Measurements from ENCODE around the gene OST4.

OST4 gene

GRCh38 chr2:27092696-27093429, 21.4 kb upstream of the OST4 start:
- DNase-seq = no peak

GRCh38 chr2:27091746-27092695, 20.6 kb upstream of the OST4 start:
- DNase-seq = no peak

- no peak for DNase-seq
Observed at GRCh38 chr2:27089111-27089954, 17.9 kb upstream of the OST4 start.

DNA sequence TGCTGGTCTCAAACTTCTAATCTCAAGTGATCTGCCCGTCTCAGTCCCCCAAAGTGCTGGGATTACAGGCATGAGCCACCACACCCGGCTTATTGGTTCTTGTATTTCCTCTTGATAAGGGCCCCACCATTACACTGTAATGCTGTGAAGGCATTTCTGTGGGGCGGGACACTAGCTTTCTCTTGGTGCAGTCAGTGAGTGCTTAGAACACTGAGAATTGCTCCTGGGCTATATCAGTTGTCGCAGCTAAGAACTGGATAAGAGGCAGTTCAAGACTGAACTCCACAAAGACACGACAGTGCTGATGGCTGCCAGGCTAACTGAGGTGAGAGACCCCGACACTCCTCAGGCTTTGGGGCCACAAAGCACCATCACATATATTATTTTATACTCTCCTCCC, 17.2 kb upstream of the OST4 start:
- no peak for DNase-seq

DNA sequence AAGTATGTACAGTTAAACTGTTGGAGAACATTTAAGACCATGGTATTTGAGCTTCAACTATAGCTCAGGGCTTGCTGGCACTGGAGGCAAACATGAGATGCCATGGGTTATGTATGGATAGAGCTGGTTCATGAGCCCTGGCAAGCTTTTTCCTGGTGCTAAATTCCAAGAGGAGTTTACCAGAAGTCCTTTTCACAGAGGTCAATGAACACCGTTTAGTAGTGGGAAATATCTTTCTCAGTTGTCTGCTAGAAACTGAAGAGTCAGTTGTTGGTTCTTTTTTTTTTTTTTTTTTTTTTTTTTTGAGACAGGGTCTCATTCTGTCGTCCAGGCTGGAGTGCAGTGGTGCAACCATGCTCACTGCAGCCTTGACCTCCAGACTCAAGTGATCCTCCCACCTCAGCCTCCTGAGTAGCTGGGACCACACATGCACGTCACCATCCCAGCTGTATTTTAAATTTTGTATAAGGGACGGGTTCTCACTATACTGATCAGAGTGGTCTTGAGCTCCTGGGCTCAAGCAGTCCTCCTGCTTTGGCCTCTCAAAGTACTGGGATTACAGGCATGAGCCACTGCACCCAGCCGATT, 16.5 kb upstream of the OST4 start:
- no peak for DNase-seq

DNA sequence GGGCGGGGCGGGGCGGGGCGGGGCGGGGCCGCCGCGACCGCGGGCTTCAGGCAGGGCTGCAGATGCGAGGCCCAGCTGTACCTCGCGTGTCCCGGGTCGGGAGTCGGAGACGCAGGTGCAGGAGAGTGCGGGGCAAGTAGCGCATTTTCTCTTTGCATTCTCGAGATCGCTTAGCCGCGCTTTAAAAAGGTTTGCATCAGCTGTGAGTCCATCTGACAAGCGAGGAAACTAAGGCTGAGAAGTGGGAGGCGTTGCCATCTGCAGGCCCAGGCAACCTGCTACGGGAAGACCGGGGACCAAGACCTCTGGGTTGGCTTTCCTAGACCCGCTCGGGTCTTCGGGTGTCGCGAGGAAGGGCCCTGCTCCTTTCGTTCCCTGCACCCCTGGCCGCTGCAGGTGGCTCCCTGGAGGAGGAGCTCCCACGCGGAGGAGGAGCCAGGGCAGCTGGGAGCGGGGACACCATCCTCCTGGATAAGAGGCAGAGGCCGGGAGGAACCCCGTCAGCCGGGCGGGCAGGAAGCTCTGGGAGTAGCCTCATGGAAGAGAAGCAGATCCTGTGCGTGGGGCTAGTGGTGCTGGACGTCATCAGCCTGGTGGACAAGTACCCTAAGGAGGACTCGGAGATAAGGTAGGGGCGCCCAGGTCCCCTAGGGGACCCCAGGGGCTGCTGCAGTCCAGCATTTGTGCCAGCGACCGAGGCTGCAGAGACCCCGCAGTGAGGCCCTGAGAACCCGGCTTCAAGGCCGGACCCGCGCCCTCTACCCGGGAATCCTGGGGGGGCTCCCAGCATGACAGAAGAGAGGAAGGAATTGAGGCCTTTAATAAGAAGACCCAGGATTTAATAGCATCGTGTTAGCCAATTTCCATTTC, 15.5 kb upstream of the OST4 start, which contains the start of gene KHK:
Gene KHK, plus strand, starts transcription at position 49 of the 870 bp plus-strand sequence. Its CDS starts 488 bp downstream, at position 537.
- DNase-seq = peak; percentile 79

DNA sequence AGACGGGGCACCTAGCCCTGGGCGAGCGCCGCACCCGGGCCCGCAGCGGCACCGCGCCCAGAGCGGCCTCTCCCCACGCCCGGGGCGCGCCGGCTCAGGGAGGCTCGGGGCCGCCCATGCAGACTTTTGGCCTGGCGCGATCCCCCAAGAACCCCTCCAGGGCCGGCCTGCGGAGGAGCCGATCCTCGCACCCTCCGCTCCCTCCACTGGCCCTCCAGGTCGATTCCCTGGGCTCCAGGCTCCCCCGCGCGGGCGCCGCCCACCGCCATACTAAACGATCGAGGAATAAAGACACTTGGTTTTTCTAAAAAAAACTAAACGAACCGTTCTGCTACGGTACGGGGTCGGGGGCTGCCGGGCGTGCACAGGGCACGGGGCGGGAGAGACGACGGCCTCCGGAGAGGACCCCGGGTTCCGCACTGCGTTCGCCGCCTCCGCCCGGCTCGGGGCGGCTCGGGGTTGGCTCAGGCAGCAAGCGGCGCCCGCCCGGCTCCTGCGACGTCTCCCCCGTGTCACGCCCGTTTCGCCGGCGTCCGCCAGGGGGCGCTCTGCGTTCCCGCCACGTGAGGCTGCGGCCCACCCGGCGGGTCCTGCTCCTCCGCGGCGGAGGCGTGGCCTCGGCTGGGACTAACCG, 14.8 kb upstream of the OST4 start:
- peak; percentile 96 for DNase-seq

DNA sequence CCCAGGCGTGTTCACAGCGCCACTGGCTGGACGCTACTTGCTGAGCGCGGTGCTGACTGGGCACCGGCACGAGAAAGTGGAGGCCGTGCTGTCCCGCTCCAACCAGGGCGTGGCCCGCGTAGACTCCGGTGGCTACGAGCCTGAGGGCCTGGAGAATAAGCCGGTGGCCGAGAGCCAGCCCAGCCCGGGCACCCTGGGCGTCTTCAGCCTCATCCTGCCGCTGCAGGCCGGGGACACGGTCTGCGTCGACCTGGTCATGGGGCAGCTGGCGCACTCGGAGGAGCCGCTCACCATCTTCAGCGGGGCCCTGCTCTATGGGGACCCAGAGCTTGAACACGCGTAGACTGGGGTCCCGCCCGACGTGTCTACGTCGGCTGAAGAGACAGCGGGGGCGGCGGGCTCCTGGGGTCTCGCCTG, 14.2 kb upstream of the OST4 start:
- peak; percentile 49 for DNase-seq

GRCh38 chr2:27085062-27085672, 13.7 kb upstream of the OST4 start:
- no peak for DNase-seq

- DNase-seq = no peak
Observed at GRCh38 chr2:27084297-27085061, 13.0 kb upstream of the OST4 start.

- DNase-seq = peak; percentile 24
Observed at GRCh38 chr2:27083410-27084296, 12.2 kb upstream of the OST4 start.

- no peak for DNase-seq
Observed at GRCh38 chr2:27082773-27083409, 11.4 kb upstream of the OST4 start.

- no peak for DNase-seq
Observed at GRCh38 chr2:27081984-27082772, 10.7 kb upstream of the OST4 start.

DNA sequence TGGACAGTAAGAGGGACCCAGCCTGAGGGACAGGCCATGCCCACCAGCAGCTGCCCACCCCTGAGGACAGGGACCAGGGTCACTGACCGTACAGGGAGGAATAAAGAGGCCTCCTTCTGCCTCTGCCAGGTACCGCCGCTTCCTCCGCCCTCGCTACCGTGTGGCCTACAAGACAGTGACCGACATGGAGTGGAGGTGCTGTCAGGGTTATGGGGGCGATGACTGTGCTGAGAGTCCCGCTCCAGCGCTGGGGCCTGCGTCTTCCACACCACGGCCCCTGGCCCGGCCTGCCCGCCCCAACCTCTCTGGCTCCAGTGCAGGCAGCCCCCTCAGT, 9.1 kb upstream of the OST4 start:
- DNase-seq = no peak

GRCh38 chr2:27080140-27080469, 8.7 kb upstream of the OST4 start:
- no peak for DNase-seq

GRCh38 chr2:27079233-27080139, 8.0 kb upstream of the OST4 start:
- DNase-seq = no peak

Measured in NCI-H2171 treated with DMSO at 0.1 percent for 48 hours (cell line).